Measurements from ENCODE around the gene IL20.

Gene IL20

GRCh38 chr1:206875752-206876377, 10.4 kb downstream of the IL20 start:
- no peak for DNase-seq (ENCODE audit: low read depth in 1 of 2, low spot score in 1 of 2)

- DNase-seq (ENCODE audit: low read depth in 1 of 2, low spot score in 1 of 2), result no peak
Measured at GRCh38 chr1:206878456-206878855, 13.0 kb downstream of the IL20 start.

DNA sequence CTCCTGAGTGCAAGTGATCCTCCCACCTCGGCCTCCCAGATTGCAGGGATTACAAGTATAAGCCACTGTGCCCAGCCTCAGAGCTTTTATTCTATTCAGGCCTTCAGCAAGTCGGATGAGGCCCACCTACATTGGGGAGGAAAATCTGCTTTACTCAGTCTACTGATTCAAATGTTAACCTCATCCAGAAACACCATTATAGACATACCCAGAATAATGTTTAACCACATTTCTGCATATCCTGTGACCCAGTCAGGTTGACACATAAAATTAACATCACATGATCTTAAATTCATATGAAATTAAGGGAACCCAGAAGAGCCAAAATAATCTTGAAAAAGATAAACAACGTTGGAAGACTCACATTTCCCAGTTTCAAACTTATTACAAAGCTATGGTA, 14.9 kb downstream of the IL20 start:
- DNase-seq (ENCODE audit: low read depth in 1 of 2, low spot score in 1 of 2), result no peak

DNA sequence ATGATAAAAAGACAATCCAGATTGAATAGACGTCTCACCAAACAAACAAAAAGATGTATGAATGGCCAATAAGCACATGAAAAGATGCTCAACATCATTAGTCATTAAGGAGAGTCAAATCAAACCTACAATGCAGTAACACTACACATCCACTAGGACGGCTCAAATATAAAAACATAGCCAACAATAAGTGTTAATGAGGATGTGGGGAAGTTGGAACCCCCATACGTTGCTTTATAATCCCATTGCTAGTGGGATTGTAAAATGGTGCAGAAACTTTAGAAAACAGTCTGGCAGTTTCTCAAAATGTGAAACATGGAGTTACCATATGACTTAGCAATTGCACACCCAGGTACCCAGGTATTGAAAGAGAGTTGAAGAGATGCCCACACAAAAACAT, 17.1 kb downstream of the IL20 start:
- DNase-seq (ENCODE audit: low read depth in 1 of 2, low spot score in 1 of 2), result no peak

DNA sequence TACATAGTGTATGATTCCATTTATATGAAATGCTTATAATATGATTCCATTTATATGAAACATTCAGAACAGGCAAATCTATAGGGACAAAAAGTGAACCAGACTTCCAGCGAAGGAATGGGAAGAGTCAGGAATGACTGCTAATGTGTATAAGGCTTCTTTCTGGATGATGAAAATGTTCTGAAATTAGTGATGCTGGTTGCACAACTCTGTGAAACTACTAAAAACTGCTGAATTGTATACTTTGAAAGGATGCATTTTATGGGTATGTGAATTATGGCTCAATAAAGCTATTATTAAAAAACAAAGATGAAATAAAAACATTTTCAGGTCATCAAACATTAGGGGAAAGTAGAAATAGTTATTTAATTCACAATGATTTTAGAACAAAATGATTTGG, 17.7 kb downstream of the IL20 start:
- DNase-seq (ENCODE audit: low read depth in 1 of 2, low spot score in 1 of 2), result no peak

GRCh38 chr1:206883876-206884275, 18.5 kb downstream of the IL20 start:
- no peak for DNase-seq (ENCODE audit: low read depth in 1 of 2, low spot score in 1 of 2)

GRCh38 chr1:206885341-206886060, 20.1 kb downstream of the IL20 start:
- DNase-seq (ENCODE audit: low read depth in 1 of 2, low spot score in 1 of 2), result no peak

GRCh38 chr1:206886831-206887230, 21.4 kb downstream of the IL20 start:
- DNase-seq (ENCODE audit: low read depth in 1 of 2, low spot score in 1 of 2), result no peak

GRCh38 chr1:206887701-206888100, 22.3 kb downstream of the IL20 start:
- no peak for DNase-seq (ENCODE audit: low read depth in 1 of 2, low spot score in 1 of 2)

DNA sequence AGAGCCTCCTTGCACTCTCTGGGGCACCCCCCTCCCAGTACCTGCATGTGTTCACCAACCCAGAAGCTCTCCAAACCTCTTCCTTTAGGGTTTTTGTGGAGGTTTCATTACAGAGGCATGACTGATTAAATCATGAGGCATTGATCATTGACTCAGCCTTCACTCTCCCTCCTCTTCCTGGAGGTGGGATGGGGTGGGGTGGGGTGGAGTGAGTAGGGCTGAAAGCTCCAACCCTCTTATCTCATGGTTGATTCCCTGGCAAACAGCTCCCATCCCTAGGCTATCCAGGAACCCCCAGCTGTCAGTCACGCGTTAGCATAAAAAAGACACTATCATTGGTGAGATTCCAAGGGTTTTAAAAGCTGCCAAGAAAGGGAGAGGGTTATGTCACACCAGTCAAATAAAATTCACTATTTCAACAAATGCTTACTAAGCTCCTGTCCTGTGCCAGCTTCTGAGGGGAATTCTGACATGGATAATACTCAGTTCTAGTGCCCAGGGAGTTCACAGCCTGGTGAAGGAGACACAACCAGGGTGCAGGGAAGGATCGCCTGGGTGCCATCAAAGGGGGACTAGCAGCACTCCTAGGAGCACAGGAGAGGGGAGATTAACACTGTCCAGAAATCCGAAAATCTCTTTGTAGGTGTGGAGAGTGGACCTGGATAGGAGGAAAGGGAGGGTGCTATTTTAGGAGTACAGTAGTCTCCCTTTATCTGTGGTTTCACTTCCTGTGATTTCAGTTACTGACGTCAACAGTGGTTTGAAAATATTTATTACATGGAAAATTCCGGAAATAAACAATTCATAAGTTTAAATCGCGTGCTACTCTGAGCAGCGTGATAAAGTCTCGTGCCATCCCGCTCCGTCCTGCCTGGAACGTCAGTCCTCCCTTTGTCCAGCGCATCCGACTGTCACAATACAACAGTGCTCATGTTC, 25.0 kb downstream of the IL20 start:
- DNase-seq (ENCODE audit: low read depth in 1 of 2, low spot score in 1 of 2), result no peak

GRCh38 chr1:206891412-206891811, 26.0 kb downstream of the IL20 start:
- DNase-seq (ENCODE audit: low read depth in 1 of 2, low spot score in 1 of 2), result no peak

DNA sequence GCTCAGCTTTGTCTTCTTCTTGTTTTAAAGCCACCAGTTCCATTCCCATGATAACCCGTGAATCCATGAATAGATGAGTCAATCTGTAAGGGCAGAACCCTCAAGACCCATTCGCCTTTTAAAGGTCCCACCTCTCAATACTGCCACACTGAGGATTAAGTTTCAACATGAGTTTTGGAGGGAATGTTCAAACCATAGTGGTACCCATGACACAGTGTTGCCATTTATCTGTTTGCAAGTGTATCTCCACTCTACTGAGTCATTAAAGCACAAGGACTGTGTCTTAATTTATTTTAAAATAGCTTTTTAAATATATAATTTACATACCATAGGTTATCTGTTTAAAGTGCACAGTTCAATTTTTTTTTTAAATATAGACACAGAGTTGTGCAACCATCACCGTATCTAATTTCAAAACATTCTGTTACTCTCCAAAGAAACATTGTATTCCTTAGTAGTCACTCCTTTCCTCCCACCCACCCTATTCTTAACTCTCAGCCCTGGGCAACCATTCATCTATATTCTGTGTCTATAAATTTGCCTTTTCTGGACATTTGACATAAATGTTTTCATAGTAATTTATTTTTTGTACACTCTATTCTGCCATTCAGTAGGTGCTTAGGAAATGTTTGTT, 27.0 kb downstream of the IL20 start:
- DNase-seq (ENCODE audit: low read depth in 1 of 2, low spot score in 1 of 2), result no peak

- no peak for DNase-seq (ENCODE audit: low read depth in 1 of 2, low spot score in 1 of 2)
Measured at GRCh38 chr1:206893380-206893779, 28.0 kb downstream of the IL20 start.

GRCh38 chr1:206895325-206895724, 29.9 kb downstream of the IL20 start:
- no peak for DNase-seq (ENCODE audit: low read depth in 1 of 2, low spot score in 1 of 2)

GRCh38 chr1:206895837-206896242, 30.4 kb downstream of the IL20 start:
- DNase-seq (ENCODE audit: low read depth in 1 of 2, low spot score in 1 of 2), result no peak

GRCh38 chr1:206896261-206896660, 30.8 kb downstream of the IL20 start:
- DNase-seq (ENCODE audit: low read depth in 1 of 2, low spot score in 1 of 2), result no peak

DNA sequence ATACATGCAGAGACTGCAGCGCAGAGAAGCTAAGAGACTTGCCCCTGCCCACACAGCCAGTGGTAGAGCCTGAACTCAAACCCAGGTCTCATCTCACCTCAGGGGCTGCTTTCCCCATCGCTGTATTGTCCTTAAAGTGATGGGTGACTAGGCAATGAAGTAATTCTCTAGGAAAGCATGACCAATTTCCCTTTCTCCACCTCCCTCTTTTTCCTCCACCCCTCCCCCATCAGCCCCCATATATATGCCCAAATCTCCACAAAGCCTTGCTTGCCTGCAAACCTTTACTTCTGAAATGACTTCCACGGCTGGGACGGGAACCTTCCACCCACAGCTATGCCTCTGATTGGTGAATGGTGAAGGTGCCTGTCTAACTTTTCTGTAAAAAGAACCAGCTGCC, 31.8 kb downstream of the IL20 start, which contains the start of gene IL24:
TSS of gene IL24 (plus strand) at position 269 of the 400 bp plus-strand sequence. CDS start 390 bp downstream, outside the sequence.
- no peak for DNase-seq (ENCODE audit: low read depth in 1 of 2, low spot score in 1 of 2)

DNA sequence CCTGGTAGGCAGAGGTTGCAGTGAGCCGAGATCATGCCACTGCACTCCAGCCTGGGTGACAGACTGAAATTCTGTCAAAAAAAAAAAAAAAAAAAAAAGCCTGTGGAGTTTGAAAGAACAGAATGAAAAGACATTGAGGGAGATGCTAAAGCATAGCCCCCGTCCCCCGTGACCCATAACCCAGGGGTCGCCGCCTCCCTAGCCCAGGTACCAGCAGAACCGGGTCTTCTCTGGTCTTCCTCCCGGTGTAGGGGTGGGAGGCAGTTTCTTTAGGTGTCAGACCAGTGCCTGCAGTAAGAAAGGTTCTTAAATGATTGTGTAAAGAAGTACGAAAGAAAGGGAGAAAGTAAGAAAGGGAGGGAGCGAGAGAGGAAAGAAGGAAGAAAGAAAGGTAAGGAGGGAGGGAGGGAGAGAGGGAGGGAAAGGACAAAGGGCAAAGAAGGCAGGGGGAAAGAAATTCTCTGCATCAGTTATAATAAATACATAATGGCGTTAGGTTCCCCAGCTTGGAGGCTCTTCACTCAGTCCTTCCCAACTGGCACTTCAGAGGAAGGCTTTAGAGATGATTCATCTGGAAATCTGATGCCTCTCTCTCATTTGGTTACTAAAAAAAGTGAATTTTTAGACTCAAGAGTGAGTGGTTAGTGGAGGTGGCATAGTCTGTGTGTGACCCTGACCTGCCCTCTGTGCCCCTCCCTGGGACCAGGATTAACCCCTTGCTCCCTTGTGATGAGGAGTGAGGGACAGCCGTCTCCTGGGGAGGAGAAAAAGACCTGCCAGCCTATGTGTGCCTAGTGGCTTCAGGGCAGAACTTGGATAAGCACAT, 32.9 kb downstream of the IL20 start:
- no peak for DNase-seq (ENCODE audit: low read depth in 1 of 2, low spot score in 1 of 2)

GRCh38 chr1:206898915-206899431, 33.5 kb downstream of the IL20 start:
- no peak for DNase-seq (ENCODE audit: low read depth in 1 of 2, low spot score in 1 of 2)

DNA sequence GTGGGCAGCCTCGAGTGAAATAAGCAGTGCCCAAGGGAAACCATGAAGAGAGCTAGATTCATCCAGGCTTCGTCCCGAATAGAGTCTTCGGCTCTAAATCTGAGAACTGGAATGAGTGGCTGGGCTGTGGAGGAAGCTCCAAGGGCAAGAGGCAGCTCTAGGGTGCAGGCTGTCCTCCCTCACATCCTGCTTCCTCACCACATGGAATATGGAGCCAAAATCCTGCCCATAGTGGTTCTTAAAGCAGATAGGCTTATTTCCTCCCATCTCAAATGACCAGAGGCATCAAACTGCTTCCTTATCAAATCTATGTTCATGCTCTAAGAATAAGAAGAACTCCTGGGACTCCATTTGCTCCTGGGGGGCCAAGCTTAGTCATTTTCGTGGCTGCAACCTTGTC, 34.3 kb downstream of the IL20 start:
- no peak for DNase-seq (ENCODE audit: low read depth in 1 of 2, low spot score in 1 of 2)

Measured in activated T-helper 1 cell treated with anti-CD3 and anti-CD28 coated beads, Interleukin-2, amount 50 U/mL, for 16 hours (primary cell).